T-helper 2 cell treated with Interferon-gamma antibody and Interleukin-4, amounts not matched to agents 5 μg/mL and 100 μg/mL, for 36 hours (primary cell): Measurements from ENCODE around the gene WDR11.
A peak's percentile ranks its signal among the peaks of the same experiment; 100 is the strongest.

Source experiments
- DNase-seq: peaks from one replicate; pipeline ENCODE4 v3.0.0; 2021; ENCODE audit warnings: low spot score
- H3K27ac Mint-ChIP-seq: one replicate; pipeline ENCODE4 v1.8.0; 2021; ENCODE audit warnings: mild to moderate bottlenecking, mixed read lengths
- H3K27me3 Mint-ChIP-seq: one replicate; pipeline ENCODE4 v1.8.0; 2021; ENCODE audit warnings: low read depth, mixed read lengths
- H3K36me3 Mint-ChIP-seq: one replicate; pipeline ENCODE4 v1.8.0; 2021; ENCODE audit warnings: low read depth, mixed read lengths
- H3K4me1 Mint-ChIP-seq: one replicate; pipeline ENCODE4 v1.8.0; 2021; ENCODE audit warnings: low read depth, mixed read lengths
- H3K4me3 Mint-ChIP-seq: one replicate; pipeline ENCODE4 v1.8.0; 2022; ENCODE audit warnings: mild to moderate bottlenecking, moderate library complexity, mixed read lengths
- H3K9me3 Mint-ChIP-seq: one replicate; pipeline ENCODE4 v1.8.0; 2021; ENCODE audit warnings: mixed read lengths

The WDR11 gene

DNA sequence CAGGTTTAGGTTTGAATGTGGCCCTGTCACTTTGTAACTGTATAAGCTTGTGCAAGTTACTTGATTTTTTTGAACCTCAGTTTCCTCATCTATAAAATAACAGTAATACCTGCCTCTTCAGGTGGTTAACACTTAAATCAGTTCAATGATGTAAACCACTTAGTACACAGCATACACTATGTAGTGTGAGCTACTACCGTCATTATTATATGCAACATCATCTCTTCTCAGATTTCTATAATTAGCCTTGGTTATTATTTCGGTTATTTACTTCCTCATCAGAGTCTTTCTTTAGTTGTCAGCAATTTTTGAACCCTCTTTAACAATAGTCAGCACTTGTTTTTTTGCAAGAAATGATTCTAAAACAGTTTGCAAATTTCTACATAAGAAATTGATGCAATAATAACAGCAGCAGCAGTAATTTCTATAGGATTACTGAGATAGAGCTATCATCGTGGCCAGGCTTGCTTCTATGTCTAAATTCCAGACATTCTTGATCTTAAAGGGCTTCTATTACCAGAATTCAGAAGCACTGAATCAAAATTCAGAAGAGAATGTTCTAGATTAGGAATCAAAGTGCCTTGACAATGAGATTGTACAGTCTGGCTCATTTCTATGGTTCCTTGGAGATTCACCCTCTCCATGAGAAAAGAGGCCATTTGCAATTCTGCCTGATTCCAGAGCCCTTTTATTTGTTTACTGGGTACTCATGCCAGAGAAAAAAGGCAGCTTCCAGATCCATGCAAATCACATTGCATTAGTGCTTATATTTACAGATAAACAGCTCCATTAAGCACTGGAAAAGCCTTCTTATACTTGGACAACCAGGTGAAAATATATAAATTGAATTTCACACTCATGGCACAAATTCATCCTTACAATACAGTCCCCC, 25.0 kb upstream of the WDR11 start:
- Mint-ChIP-seq H3K4me3 (no peak overlapping the region), H3K36me3 (no peaks in the 10 kb centered on the region), H3K9me3 (no peaks in the 10 kb centered on the region), H3K27ac (no peak overlapping the region), H3K27me3 (no peaks in the 10 kb centered on the region), H3K4me1 (no peaks in the 10 kb centered on the region)
- DNase-seq = no peak

DNA sequence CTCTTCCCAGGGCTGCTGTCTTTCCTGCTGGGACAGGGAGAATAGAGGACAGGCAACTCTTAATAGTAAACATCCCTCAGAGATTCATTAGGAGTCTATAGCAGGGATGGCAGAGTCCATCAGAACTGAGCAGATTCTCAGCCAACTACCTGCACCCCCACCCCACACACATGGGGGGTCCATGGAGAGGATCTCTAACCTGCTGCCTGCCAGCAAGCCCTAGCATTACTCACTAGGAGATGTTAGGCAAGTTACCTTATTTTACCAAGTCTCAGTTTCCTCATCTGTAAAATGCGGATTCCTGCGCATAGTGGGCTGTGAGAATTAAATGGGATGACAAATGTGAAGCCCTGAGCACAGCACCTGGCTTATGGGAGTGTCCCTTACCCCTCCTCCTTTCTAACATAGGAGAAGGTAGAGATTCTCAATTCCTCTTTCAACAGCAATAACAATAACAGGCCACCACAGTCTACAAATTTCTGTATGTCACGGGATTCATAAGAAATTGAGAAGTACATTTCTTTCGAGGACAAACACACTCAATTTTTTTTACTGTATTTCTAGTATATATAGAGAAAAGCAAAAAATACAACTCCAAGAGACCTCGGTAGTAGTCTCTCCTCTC, 23.8 kb upstream of the WDR11 start:
- no peak overlapping the region for H3K27ac Mint-ChIP-seq
- no peak overlapping the region for H3K4me3 Mint-ChIP-seq
- no peaks in the 10 kb centered on the region for H3K36me3 Mint-ChIP-seq

DNA sequence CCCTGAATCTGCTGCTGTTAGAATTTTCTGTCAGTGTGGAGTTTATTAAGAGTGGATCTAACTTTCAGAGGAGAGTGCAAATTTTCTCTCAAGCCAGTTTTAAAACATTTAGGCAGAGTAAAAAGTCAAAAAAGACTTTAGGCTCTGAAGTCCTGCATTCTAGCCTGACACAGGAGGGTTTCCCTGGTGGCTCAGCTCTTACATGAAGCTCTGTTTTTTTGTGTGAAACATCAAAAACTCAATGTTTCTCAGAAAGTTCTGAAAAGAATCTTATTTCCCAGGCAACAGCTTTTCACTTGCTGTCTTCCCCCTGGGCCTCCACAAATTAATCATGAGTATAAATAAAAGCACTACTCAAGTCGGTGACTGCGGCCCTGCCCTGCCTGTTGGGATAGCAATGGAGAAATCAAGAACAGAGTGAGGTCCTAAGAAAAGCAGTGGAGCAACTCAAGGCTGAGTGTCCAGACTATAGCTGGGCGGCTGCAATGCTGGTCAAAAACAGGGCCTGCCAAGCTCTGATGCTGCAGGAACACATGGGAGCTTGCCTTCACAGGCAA, 22.3 kb upstream of the WDR11 start:
- Mint-ChIP-seq H3K36me3 (no peaks in the 10 kb centered on the region), H3K9me3 (no peaks in the 10 kb centered on the region), H3K4me3 (no peak overlapping the region), H3K27ac (no peak overlapping the region), H3K4me1 (no peaks in the 10 kb centered on the region), H3K27me3 (no peaks in the 10 kb centered on the region)
- no peak for DNase-seq

More for the DNA sequence above, 23.8 kb upstream of the WDR11 start:
- no peaks in the 10 kb centered on the region for H3K27me3 Mint-ChIP-seq
- H3K9me3 Mint-ChIP-seq = no peaks in the 10 kb centered on the region
- H3K4me1 Mint-ChIP-seq = no peaks in the 10 kb centered on the region
- no peak for DNase-seq

DNA sequence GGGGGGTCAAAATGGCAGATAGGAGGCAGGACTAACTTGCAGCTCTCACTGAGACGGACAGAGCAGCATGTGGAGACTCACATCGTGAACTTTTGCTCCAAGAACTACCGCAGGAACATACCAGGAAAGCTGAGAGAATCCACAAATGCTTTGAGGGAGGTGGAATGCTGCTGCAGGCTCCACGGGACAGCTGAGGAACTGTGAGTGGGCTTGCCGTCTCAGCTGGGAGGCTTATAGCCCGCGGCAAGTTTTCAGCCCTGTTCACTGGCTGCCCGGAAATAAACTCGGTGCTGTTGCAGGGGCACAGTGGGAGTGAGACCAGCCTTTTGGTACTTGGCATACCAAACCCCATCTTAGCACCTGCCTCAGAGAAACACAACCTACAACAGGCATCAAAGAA, 19.1 kb upstream of the WDR11 start:
- Mint-ChIP-seq H3K36me3 (no peaks in the 10 kb centered on the region), H3K9me3 (no peaks in the 10 kb centered on the region), H3K27ac (no peak overlapping the region), H3K27me3 (peaks cover 2% of the 10 kb centered on the region), H3K4me1 (no peaks in the 10 kb centered on the region), H3K4me3 (no peak overlapping the region)
- DNase-seq = no peak

DNA sequence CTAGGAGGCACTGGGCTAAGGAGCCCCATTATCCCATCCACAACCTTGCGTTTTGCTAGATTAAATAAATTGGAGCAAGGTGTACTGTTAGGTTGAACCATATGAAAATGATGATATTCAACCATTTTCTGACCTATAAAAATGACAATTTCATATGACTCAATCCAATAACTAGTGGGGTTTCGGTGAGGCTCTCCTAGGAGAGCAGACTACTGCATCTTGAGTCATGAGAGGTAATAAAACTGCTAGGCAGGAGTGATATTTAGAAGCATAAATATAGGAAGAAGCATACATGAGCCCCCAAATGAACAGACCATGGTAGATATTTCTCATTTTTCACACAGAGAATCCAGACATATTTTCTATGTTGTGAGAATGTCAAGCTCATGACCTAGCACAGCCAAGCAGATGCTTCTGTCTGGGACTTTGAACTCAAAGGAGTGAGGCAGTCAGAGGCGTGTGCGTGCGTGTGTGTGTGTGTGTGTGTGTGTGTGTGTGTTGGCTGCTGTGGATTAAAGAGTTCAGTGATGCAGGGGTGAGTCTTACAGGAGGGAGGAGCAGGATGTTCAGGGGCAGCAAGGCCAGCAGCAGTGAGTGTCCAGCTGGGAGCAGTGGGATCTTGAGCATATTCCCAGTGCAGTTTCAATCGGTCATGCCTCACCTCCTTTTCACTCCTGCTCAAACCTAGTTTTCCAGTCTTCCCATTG, 17.8 kb upstream of the WDR11 start:
- no peaks in the 10 kb centered on the region for H3K4me1 Mint-ChIP-seq
- no peak overlapping the region for H3K4me3 Mint-ChIP-seq

DNA sequence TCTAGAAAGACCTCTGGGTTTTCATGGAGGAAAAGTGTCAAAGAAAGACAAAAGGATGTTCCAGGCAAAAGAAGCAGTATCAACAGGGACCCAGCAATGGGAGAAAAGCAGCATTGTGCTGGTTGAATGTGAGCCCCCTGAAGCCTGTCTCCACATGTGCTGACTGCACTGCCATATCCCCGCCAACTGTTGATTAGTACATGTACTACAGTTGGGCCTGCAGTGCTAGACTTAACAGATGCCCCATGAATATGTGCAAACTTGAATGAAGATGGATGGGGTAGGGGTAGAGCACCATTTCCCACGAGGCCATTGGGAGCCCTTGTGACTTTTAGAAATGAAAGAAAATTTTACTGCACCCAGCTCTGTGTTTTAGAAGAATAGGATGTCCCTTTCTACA, 15.6 kb upstream of the WDR11 start:
- H3K27me3 Mint-ChIP-seq = peaks cover 5% of the 10 kb centered on the region
- H3K27ac Mint-ChIP-seq = no peak overlapping the region
- H3K4me1 Mint-ChIP-seq = no peaks in the 10 kb centered on the region
- no peak overlapping the region for H3K4me3 Mint-ChIP-seq
- no peak for DNase-seq
- H3K9me3 Mint-ChIP-seq = no peaks in the 10 kb centered on the region
- no peaks in the 10 kb centered on the region for H3K36me3 Mint-ChIP-seq

More for the DNA sequence above, 17.8 kb upstream of the WDR11 start:
- no peaks in the 10 kb centered on the region for H3K36me3 Mint-ChIP-seq
- no peaks in the 10 kb centered on the region for H3K9me3 Mint-ChIP-seq
- DNase-seq = no peak
- no peak overlapping the region for H3K27ac Mint-ChIP-seq
- H3K27me3 Mint-ChIP-seq = peaks cover 5% of the 10 kb centered on the region

DNA sequence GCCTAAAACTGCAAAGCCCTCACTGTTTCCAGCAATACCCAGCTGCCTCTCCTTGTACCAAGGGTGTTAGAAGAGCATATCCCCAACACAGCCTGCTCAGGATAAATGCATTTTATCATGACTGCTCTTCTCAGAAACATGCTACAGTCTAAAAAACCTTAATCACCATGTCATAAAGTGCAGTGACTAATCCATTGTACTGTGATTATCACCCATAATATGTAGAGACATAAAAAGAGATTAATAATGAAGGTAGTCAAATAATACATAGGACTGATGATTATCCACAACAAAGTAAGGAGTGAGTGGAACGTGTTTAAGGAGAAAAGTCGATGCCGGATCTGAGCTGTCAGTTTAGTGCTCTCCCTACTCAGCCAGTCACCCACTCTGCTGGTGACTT, 12.2 kb upstream of the WDR11 start:
- Mint-ChIP-seq H3K27me3 (peaks cover 5% of the 10 kb centered on the region), H3K4me1 (no peaks in the 10 kb centered on the region), H3K4me3 (no peak overlapping the region), H3K27ac (no peak overlapping the region), H3K36me3 (no peaks in the 10 kb centered on the region), H3K9me3 (no peaks in the 10 kb centered on the region)
- DNase-seq = no peak

DNA sequence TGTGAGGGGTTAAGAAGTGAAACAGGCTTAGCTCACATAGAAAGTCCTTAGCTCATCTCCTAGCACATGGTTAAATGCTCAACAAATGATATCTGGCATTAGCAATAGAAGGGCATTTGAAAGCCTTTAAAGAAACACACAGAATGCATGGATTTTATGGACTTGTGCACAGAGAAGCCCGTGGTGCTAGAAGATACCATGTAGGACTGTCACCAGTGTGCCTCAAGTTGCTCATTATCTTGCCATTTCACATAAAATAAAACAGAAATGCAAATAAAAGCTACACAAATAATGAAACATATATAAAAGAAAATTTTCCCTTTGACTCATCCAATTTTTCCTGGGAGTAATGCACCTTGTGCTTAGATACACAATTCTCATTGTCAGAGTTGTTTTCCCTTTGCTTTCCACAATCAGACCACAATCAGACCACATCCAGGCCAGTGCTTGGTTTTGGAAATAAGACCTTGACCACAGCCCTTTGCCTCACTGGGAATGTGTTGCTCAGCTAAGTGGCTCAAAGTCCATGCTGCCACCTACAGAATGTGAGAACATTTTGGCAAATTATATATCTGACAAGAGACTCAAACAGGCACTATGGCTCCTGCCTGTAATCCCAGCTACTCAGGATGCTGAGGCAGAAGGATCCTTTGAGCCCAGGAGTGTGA, 9.5 kb upstream of the WDR11 start:
- no peak overlapping the region for H3K27ac Mint-ChIP-seq
- no peak overlapping the region for H3K4me3 Mint-ChIP-seq
- H3K27me3 Mint-ChIP-seq = peaks cover 7% of the 10 kb centered on the region
- DNase-seq = no peak
- H3K9me3 Mint-ChIP-seq = no peaks in the 10 kb centered on the region
- no peaks in the 10 kb centered on the region for H3K36me3 Mint-ChIP-seq
- no peaks in the 10 kb centered on the region for H3K4me1 Mint-ChIP-seq

DNA sequence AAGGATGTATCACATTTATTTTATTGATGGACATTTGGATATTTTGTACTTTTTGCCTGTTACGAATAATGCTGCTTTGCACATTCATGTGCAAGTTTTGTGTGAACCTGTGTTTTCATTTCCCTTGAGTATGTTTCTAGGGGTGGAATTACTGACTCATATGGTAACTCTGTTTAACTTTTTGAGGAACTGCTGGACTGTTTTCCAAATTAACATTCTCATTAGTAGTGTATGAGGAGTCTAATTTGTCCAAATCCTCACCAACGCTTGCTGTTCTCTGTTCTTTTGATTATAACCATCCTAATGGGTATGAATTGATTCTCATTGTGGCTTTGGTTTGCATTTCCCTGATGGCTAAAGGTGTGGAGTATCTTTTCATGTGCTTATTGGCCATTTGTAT, 3.2 kb downstream of the WDR11 start:
- Mint-ChIP-seq H3K4me1 (peaks cover 35% of the 10 kb centered on the region), H3K36me3 (peaks cover 35% of the 10 kb centered on the region), H3K27me3 (no peaks in the 10 kb centered on the region), H3K27ac (no peak overlapping the region), H3K9me3 (peaks cover 9% of the 10 kb centered on the region), H3K4me3 (no peak overlapping the region)
- DNase-seq = no peak

DNA sequence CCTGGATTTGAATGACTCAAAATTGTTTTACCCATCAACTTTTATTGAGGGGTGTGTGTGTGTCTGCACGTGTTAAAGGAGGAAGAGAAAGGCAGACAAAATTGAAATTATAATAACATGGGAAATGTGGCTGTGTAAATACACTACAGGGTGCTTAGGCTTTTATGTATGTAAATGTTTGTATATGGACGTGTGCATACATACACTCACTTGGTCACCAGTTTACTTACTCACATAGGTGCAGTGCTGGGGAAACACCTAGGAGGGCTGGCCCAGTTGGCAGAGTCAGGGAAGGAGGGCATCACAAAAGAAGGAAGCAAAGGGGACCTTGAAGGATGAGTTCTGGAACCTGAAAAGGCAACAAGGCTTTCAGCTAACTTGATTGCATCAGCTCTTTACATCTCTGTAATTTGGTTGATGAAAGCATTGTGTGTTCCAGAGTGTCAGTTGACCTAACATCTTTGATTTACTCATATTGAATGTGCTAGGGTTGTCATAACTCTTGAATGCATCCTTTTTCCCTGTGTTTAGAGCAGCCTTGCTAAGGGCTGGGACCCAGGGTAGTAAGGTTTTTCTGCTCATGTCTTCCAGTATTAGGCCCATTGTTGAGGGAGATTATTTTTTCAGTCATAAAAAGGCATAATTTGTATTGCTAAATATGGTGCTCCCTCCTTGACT, 10.2 kb downstream of the WDR11 start:
- Mint-ChIP-seq H3K4me1 (peaks cover 2% of the 10 kb centered on the region), H3K27ac (peak overlapping the region; percentile 9), H3K4me3 (no peak overlapping the region), H3K9me3 (no peaks in the 10 kb centered on the region), H3K36me3 (peaks cover 28% of the 10 kb centered on the region), H3K27me3 (no peaks in the 10 kb centered on the region)
- DNase-seq = no peak

DNA sequence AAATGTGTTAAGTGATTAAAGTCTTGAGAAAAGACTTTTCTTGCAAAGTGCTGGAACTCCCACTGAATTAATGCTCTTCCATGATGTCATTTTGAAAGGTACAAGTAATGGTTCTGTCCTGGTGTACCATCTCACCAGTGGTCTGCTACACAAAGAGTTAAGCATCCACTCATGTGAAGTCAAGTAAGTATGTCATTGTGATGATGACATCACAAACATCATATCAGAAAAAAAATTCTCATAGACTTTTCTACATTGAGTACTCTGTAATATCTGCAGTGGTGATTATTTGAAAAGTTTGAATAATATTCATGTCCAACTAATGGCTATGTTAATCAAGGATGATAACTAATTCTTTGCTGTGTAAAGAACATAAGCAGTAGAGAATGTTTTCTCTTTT, 22.6 kb downstream of the WDR11 start:
- Mint-ChIP-seq H3K36me3 (peaks cover 41% of the 10 kb centered on the region), H3K4me3 (no peak overlapping the region), H3K27me3 (no peaks in the 10 kb centered on the region), H3K4me1 (no peaks in the 10 kb centered on the region), H3K9me3 (no peaks in the 10 kb centered on the region), H3K27ac (no peak overlapping the region)
- DNase-seq = no peak

DNA sequence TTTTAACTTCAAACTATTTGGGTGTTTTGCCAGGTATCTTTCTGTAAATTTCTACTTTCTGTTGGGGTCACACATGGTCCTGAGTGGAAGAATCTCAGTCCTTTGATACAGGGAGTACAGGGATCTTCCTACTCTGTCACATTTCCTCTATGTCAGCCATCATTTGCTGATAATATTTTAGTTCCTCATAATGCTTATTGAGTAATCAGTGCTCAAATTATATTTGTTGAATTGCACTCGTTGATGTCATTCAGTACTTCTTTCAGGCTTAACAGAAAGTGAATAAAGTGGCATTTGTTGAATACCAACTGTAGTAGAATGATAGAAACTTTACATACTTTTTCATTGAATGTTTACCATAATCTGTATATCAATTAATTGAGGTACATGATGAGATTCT, 31.9 kb downstream of the WDR11 start:
- Mint-ChIP-seq H3K4me3 (no peak overlapping the region), H3K27me3 (no peaks in the 10 kb centered on the region), H3K9me3 (no peaks in the 10 kb centered on the region), H3K4me1 (no peaks in the 10 kb centered on the region), H3K27ac (no peak overlapping the region), H3K36me3 (peaks cover 25% of the 10 kb centered on the region)
- DNase-seq = no peak

DNA sequence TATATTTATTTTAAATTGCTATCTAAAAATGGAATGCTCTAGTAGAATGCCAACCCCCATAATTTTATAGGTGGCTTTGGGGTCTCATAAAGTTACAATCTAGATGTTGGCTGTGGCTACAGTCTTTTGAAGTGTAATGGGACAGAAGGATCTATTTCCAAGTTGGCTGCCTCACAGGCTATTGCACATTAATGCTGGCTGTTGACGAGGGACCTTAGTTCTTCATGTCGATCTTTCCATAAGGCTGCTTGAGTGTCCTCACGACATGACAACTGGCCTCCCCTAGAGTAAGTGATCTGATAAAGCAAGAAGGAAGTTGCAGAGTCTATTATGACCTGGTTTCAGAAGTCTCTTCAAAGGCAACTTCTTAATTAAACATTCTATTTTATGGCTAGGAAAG, 36.3 kb downstream of the WDR11 start:
- Mint-ChIP-seq H3K27ac (no peak overlapping the region), H3K27me3 (no peaks in the 10 kb centered on the region), H3K4me1 (no peaks in the 10 kb centered on the region), H3K36me3 (peaks cover 26% of the 10 kb centered on the region), H3K4me3 (no peak overlapping the region), H3K9me3 (no peaks in the 10 kb centered on the region)
- no peak for DNase-seq
